BLaER1 (cell line): ENCODE results near the gene ITGA5.
A peak's percentile ranks its signal among the peaks of the same experiment; 100 is the strongest.

ENCODE experiments used
- H3K27ac ChIP-seq: shearing (Covaris generic); formaldehyde crosslinking; 2 replicates; pipeline ENCODE4 v1.8.1; 2022
- H3K27me3 ChIP-seq: shearing (Covaris generic); formaldehyde crosslinking; 2 replicates; pipeline ENCODE4 v1.8.1; 2022
- H3K36me3 ChIP-seq: shearing (Covaris generic); formaldehyde crosslinking; 2 replicates; pipeline ENCODE4 v1.8.1; 2022
- H3K4me1 ChIP-seq: shearing (Covaris generic); formaldehyde crosslinking; 2 replicates; pipeline ENCODE4 v1.8.1; 2022
- H3K4me2 ChIP-seq: shearing (Covaris generic); formaldehyde crosslinking; 2 replicates; pipeline ENCODE4 v1.8.1; 2022
- H3K4me3 ChIP-seq: shearing (Covaris generic); formaldehyde crosslinking; 2 replicates; pipeline ENCODE4 v1.8.1; 2022
- H3K9ac ChIP-seq: shearing (Covaris generic); formaldehyde crosslinking; 2 replicates; pipeline ENCODE4 v1.8.1; 2022
- H3K9me3 ChIP-seq: shearing (Covaris generic); formaldehyde crosslinking; 2 replicates; pipeline ENCODE4 v1.8.1; 2022
- H4K20me1 ChIP-seq: shearing (Covaris generic); formaldehyde crosslinking; 2 replicates; pipeline ENCODE4 v1.8.1; 2022
- Cebpa-rat ChIP-seq: shearing (Covaris generic); IDR thresholded peaks from 2 replicates; pipeline ENCODE4 v1.8.1; 2022

Gene ITGA5

GRCh38 chr12:54368025-54368708, 50.9 kb downstream of the ITGA5 start:
- Histone ChIP-seq H3K9me3 (no peaks in the 10 kb centered on the region), H3K4me3 (no peak overlapping the region), H3K4me2 (peak overlapping the region; percentile 87), H3K36me3 (peaks cover 22% of the 10 kb centered on the region; the same call in 1 of the 2 replicates), H4K20me1 (no peaks in the 10 kb centered on the region), H3K4me1 (peaks cover 66% of the 10 kb centered on the region), H3K27me3 (no peaks in the 10 kb centered on the region), H3K9ac (peak overlapping the region; percentile 72), H3K27ac (peak overlapping the region; percentile 69)
- no peak for TF ChIP-seq Cebpa-rat

GRCh38 chr12:54364413-54364812, 54.7 kb downstream of the ITGA5 start, which contains the start of gene GPR84:
TSS of gene GPR84 (minus strand) at chr12:54364486. CDS start at chr12:54363851, 635 bp downstream.
- peak within 1 kb of the TSS; percentile 51; the same call in 1 of the 2 replicates for H3K27ac ChIP-seq
- H3K4me3 ChIP-seq: no peak within 1 kb of the TSS
- no peaks in the 10 kb centered on the region for H3K36me3 ChIP-seq
- H3K9me3 ChIP-seq: no peaks in the 10 kb centered on the region
- H4K20me1 ChIP-seq: no peaks in the 10 kb centered on the region
- no peaks in the 10 kb centered on the region for H3K27me3 ChIP-seq
- H3K4me2 ChIP-seq: peak within 1 kb of the TSS; percentile 73
- TF ChIP-seq Cebpa-rat: no peak
- peak within 1 kb of the TSS; percentile 29; the same call in 1 of the 2 replicates for H3K9ac ChIP-seq
- H3K4me1 ChIP-seq: peaks cover 55% of the 10 kb centered on the region

- H3K27ac ChIP-seq: no peak overlapping the region
- no peaks in the 10 kb centered on the region for H3K9me3 ChIP-seq
- H3K27me3 ChIP-seq: no peaks in the 10 kb centered on the region
- TF ChIP-seq Cebpa-rat: no peak
- no peaks in the 10 kb centered on the region for H3K36me3 ChIP-seq
- H3K4me3 ChIP-seq: no peak overlapping the region
- no peak overlapping the region for H3K9ac ChIP-seq
- peaks cover 48% of the 10 kb centered on the region for H3K4me1 ChIP-seq
- H3K4me2 ChIP-seq: peak overlapping the region; percentile 73
- H4K20me1 ChIP-seq: no peaks in the 10 kb centered on the region
These were observed 55.4 kb downstream of the ITGA5 start for GRCh38 chr12:54363618-54364017.

- Histone ChIP-seq H3K27me3 (no peaks in the 10 kb centered on the region), H3K4me2 (peak overlapping the region; percentile 73; the same call in 1 of the 2 replicates), H3K9ac (no peak overlapping the region), H3K27ac (no peak overlapping the region), H3K4me1 (peaks cover 47% of the 10 kb centered on the region), H4K20me1 (no peaks in the 10 kb centered on the region), H3K4me3 (no peak overlapping the region), H3K9me3 (no peaks in the 10 kb centered on the region), H3K36me3 (no peaks in the 10 kb centered on the region)
- no peak for TF ChIP-seq Cebpa-rat
These were observed 56.0 kb downstream of the ITGA5 start for GRCh38 chr12:54363047-54363446.

GRCh38 chr12:54360717-54361456, 58.2 kb downstream of the ITGA5 start:
- Histone ChIP-seq H3K36me3 (no peaks in the 10 kb centered on the region), H3K27me3 (no peaks in the 10 kb centered on the region), H3K4me1 (peaks cover 59% of the 10 kb centered on the region), H3K4me2 (no peak overlapping the region), H3K4me3 (no peak overlapping the region), H3K27ac (0 out of 2 replicates have a peak overlapping the region, but pooled peaks have one; percentile 85), H4K20me1 (no peaks in the 10 kb centered on the region), H3K9ac (no peak overlapping the region; the same call in 1 of the 2 replicates), H3K9me3 (no peaks in the 10 kb centered on the region)
- no peak for TF ChIP-seq Cebpa-rat

GRCh38 chr12:54359762-54360351, 59.2 kb downstream of the ITGA5 start:
- H3K36me3 ChIP-seq: no peaks in the 10 kb centered on the region
- H3K4me1 ChIP-seq: peaks cover 57% of the 10 kb centered on the region
- H3K4me2 ChIP-seq: peak overlapping the region; percentile 94
- H3K4me3 ChIP-seq: peak overlapping the region; percentile 76
- peak overlapping the region; percentile 80 for H3K9ac ChIP-seq
- no peaks in the 10 kb centered on the region for H3K9me3 ChIP-seq
- TF ChIP-seq Cebpa-rat: no peak
- no peaks in the 10 kb centered on the region for H3K27me3 ChIP-seq
- H4K20me1 ChIP-seq: no peaks in the 10 kb centered on the region
- peak overlapping the region; percentile 85 for H3K27ac ChIP-seq

- Histone ChIP-seq H3K27me3 (no peaks in the 10 kb centered on the region), H3K27ac (peak overlapping the region; percentile 85), H3K4me3 (peak overlapping the region; percentile 76), H3K9me3 (no peaks in the 10 kb centered on the region), H4K20me1 (no peaks in the 10 kb centered on the region), H3K36me3 (no peaks in the 10 kb centered on the region), H3K9ac (peak overlapping the region; percentile 86), H3K4me1 (peaks cover 50% of the 10 kb centered on the region), H3K4me2 (peak overlapping the region; percentile 94)
- no peak for TF ChIP-seq Cebpa-rat
These were observed 59.9 kb downstream of the ITGA5 start for GRCh38 chr12:54358945-54359761.

- Histone ChIP-seq H3K4me3 (peak overlapping the region; percentile 76), H3K4me2 (peak overlapping the region; percentile 94), H3K9me3 (no peaks in the 10 kb centered on the region), H3K36me3 (no peaks in the 10 kb centered on the region), H3K27ac (peak overlapping the region; percentile 85), H3K9ac (peak overlapping the region; percentile 86), H3K27me3 (no peaks in the 10 kb centered on the region), H4K20me1 (no peaks in the 10 kb centered on the region), H3K4me1 (peaks cover 42% of the 10 kb centered on the region)
- no peak for TF ChIP-seq Cebpa-rat
These were observed 60.7 kb downstream of the ITGA5 start for GRCh38 chr12:54358191-54358944.
